Right atrium auricular region (tissue), 2 donors: ENCODE data around the gene BMAL1. TPM values are rescaled to one million over a fixed set of nuclear protein-coding genes. Genes with fewer than 3 reads are reported as not detected.

ENCODE experiments used
- DNase-seq: peaks from one replicate; pipeline ENCODE4 v3.0.0-alpha.2; 2019; ENCODE audit warnings: low spot score
- H3K27ac ChIP-seq, 2 donors: fragments of 200-600 bp; sonication (generic); 1 replicate in 1 of 2; 2 replicates in 1 of 2; pipeline ENCODE4 v1.5.1; 2016 to 2019
- H3K27me3 ChIP-seq, 2 donors: fragments of 200-600 bp; sonication (generic); one replicate each; pipeline versions ENCODE4 v1.5.1 to v1.6.0; 2017 to 2019
- H3K36me3 ChIP-seq: fragments of 200-600 bp; sonication (generic); one replicate; pipeline ENCODE4 v1.5.1; 2016
- H3K4me1 ChIP-seq, 2 donors: fragments of 200-600 bp; sonication (generic); one replicate each; pipeline versions ENCODE4 v1.5.1 to v1.6.0; 2017 to 2019
- H3K4me3 ChIP-seq, 2 donors: fragments of 200-600 bp; sonication (generic); 1 replicate in 1 of 2; 2 replicates in 1 of 2; pipeline ENCODE4 v1.5.1; 2017 to 2019; ENCODE audit warnings: mild to moderate bottlenecking in 1 of 2, moderate library complexity in 1 of 2
- H3K9me3 ChIP-seq, 2 donors: fragments of 200-600 bp; sonication (generic); one replicate each; pipeline ENCODE4 v1.5.1; 2019
- total RNA-seq, 2 donors: library from RNA; depleted of rRNA; stranded (reverse); fragments of >200 nt; gene quantifications; one replicate each; pipeline ENCODE4 v1.1.0, GENCODE V29; 2016
- TF ChIP-seq, protein P1 (sequence below), 2 donors: fragments of 200-600 bp; sonication (generic); IDR thresholded peaks; one replicate each; pipeline ENCODE4 v1.5.1; 2019; ENCODE audit warnings: antibody characterized with exemption in 2 of 2

BMAL1 gene
- total RNA-seq, 2 donors from 2014 or later = 20.7 to 24.9 TPM

DNA sequence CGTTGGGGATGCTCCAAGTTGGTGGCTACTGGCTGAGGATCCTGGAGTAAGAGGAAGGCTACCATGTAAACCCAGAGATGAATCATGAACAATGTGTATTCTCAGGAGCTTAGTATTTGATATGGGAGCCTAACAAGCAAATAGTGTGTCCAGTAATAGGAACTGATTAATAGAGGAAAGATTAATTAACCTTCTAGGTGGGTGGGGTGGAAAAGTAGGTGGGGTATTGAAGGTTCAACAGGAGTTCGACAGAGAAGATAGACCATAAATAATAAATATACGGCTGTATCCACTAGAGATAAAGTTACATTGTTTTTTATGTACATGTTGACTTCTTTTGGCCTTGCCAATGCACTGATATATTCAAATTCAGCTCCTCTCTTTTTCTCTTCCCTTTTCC is 43.1 kb downstream of the BMAL1 start:
- Histone ChIP-seq H3K27me3 (no peaks in the 10 kb centered on the region), H3K4me3 (no peak overlapping the region), H3K36me3 (no peaks in the 10 kb centered on the region), H3K27ac (no peak overlapping the region), H3K4me1 (peaks cover 0 to 31% of the 10 kb centered on the region in 2 donors), H3K9me3 (no peaks in the 10 kb centered on the region)
- DNase-seq = no peak
- TF ChIP-seq, protein P1, sequence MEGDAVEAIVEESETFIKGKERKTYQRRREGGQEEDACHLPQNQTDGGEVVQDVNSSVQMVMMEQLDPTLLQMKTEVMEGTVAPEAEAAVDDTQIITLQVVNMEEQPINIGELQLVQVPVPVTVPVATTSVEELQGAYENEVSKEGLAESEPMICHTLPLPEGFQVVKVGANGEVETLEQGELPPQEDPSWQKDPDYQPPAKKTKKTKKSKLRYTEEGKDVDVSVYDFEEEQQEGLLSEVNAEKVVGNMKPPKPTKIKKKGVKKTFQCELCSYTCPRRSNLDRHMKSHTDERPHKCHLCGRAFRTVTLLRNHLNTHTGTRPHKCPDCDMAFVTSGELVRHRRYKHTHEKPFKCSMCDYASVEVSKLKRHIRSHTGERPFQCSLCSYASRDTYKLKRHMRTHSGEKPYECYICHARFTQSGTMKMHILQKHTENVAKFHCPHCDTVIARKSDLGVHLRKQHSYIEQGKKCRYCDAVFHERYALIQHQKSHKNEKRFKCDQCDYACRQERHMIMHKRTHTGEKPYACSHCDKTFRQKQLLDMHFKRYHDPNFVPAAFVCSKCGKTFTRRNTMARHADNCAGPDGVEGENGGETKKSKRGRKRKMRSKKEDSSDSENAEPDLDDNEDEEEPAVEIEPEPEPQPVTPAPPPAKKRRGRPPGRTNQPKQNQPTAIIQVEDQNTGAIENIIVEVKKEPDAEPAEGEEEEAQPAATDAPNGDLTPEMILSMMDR (IDR thresholded peaks at IDR 0.05) = no peak

DNA sequence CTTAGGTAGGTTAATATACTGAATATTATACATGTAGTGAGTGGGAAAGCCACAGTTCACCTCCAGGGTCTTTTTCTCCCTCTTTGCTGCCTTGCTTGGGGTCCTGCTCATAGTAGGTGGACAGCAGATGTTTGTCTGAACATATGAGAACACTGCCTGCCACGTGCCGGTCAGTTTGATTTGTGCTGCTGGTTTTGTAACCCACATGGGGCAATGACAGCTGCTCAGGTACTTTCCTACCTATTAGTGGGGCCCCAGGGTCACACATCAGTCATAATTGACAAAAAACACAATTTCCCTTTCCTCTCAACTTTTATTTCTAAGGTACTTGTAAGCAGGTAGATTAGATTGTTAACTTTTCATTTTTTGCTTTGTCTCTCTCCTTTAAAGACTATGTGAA is 43.8 kb downstream of the BMAL1 start:
- Histone ChIP-seq H3K4me3 (no peak overlapping the region), H3K36me3 (no peaks in the 10 kb centered on the region), H3K4me1 (peaks cover 0 to 24% of the 10 kb centered on the region in 2 donors), H3K27ac (no peak overlapping the region), H3K9me3 (no peaks in the 10 kb centered on the region), H3K27me3 (no peaks in the 10 kb centered on the region)
- no peak for DNase-seq
- TF ChIP-seq, protein P1 (IDR thresholded peaks at IDR 0.05) = no peak

DNA sequence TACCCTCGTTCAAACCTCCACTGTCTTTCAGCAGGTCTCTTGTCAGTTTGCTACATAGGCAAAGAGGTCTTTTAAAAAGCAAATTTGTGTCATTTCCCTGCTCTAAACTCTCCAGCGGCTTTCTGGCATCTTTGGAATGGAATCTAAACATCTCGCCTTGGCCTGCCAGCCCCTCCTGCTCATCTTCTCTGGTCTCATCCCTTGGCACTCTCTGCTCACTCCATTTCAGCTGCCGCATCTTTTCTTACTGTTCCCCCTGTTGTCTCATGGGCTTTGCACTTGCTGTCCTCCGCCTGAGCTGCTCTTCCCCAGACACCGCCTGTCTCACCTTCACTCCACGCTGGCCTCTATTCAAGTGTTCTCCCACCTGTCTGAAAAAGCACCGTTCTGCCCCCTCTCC is 46.6 kb downstream of the BMAL1 start:
- Histone ChIP-seq H3K27me3 (no peaks in the 10 kb centered on the region), H3K4me3 (no peak overlapping the region), H3K9me3 (no peaks in the 10 kb centered on the region), H3K4me1 (peaks cover 0 to 15% of the 10 kb centered on the region in 2 donors), H3K36me3 (no peaks in the 10 kb centered on the region), H3K27ac (no peak overlapping the region)
- TF ChIP-seq, protein P1 (IDR thresholded peaks at IDR 0.05) = no peak
- DNase-seq = no peak

DNA sequence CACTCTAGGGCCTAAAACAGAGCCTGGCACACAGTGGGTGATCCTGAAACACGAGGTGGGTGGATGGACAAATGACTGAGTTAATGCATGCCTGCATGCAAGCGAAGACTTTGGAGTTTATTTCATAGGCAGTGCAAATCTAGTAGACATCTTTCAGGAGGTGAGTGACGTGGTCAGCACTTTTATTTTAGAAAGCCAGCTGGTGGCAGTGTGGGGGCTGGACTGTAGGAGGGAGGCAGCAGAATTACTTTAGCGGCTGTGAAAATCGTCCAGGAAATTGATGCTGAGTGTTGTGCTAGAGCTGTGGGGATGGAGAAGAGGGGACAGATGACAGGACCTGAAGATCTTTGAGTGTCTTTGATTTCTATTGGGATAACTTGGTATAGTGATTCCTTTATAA is 47.1 kb downstream of the BMAL1 start:
- H3K27ac ChIP-seq = no peak overlapping the region
- TF ChIP-seq, protein P1 (IDR thresholded peaks at IDR 0.05) = no peak
- H3K9me3 ChIP-seq = no peaks in the 10 kb centered on the region

DNA sequence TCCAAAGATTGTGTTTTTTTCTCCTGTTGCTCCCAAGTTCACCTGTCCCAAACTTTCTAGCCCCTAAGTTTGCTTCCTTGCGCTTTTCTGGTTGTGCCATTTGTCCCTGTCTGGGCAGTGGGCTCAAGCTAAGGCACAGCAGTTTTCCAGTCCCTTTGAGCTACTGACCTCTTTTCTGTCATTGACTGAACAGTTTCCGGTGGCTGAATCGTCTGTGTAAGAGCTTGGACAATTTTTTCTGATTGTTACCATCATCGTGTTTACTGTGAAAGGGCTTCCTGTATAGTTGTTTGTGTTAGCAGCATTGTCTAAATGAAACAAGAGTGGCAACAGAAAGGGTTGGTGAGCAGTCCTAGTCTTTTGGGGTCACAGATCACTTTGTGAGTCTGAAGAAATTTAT is 49.8 kb downstream of the BMAL1 start:
- Histone ChIP-seq H3K9me3 (no peaks in the 10 kb centered on the region), H3K27me3 (no peaks in the 10 kb centered on the region), H3K4me1 (peaks cover 0 to 34% of the 10 kb centered on the region in 2 donors), H3K27ac (no peak overlapping the region), H3K4me3 (no peak overlapping the region), H3K36me3 (no peaks in the 10 kb centered on the region)
- TF ChIP-seq, protein P1 (IDR thresholded peaks at IDR 0.05) = no peak
- DNase-seq = no peak

More for the DNA sequence above, 47.1 kb downstream of the BMAL1 start:
- Histone ChIP-seq H3K4me3 (no peak overlapping the region), H3K27me3 (no peaks in the 10 kb centered on the region), H3K4me1 (peaks cover 0 to 18% of the 10 kb centered on the region in 2 donors), H3K36me3 (no peaks in the 10 kb centered on the region)
- no peak for DNase-seq

DNA sequence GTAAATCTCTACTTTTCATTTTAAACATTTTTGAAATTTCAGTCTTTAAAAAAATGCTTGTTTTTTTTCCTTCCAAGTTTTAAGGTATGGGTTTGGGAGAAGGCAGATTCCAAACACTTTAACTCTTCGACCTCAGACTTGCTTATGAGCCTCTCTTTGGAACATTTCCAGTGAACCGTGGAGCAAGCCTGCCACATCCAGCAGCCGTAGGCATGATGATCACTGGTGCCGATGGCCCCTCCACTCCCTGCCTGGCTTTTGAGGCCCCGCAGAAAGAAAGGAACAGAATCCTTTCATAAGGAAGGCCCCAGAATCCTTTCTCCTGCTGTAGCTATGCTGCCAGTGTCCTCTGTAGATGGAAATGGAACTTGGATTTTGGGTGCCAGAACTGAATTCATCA is 50.7 kb downstream of the BMAL1 start:
- H3K4me1 ChIP-seq = peaks cover 0 to 42% of the 10 kb centered on the region in 2 donors

More for the DNA sequence above, 50.7 kb downstream of the BMAL1 start:
- TF ChIP-seq, protein P1 (IDR thresholded peaks at IDR 0.05) = no peak
- no peak overlapping the region for H3K4me3 ChIP-seq
- no peak for DNase-seq
- H3K36me3 ChIP-seq = no peaks in the 10 kb centered on the region
- no peaks in the 10 kb centered on the region for H3K27me3 ChIP-seq
- no peaks in the 10 kb centered on the region for H3K9me3 ChIP-seq
- H3K27ac ChIP-seq = no peak overlapping the region
